Measurements from ENCODE around the gene LAMB4.

The LAMB4 gene

GRCh38 chr7:108078211-108078673, 51.9 kb downstream of the LAMB4 start:
- no peak for DNase-seq (ENCODE audit: low spot score)

- no peak for DNase-seq (ENCODE audit: low spot score)
Measured at GRCh38 chr7:108077709-108078108, 52.5 kb downstream of the LAMB4 start.

GRCh38 chr7:108076156-108076555, 54.0 kb downstream of the LAMB4 start:
- no peak for DNase-seq (ENCODE audit: low spot score)

GRCh38 chr7:108073305-108074070, 56.7 kb downstream of the LAMB4 start:
- no peak for DNase-seq (ENCODE audit: low spot score)

GRCh38 chr7:108072739-108073138, 57.4 kb downstream of the LAMB4 start:
- DNase-seq (ENCODE audit: low spot score) = no peak

GRCh38 chr7:108072116-108072515, 58.0 kb downstream of the LAMB4 start:
- DNase-seq (ENCODE audit: low spot score) = no peak

GRCh38 chr7:108071551-108071950, 58.6 kb downstream of the LAMB4 start:
- DNase-seq (ENCODE audit: low spot score) = no peak

- no peak for DNase-seq (ENCODE audit: low spot score)
Measured at GRCh38 chr7:108069646-108070045, 60.5 kb downstream of the LAMB4 start.

- DNase-seq (ENCODE audit: low spot score) = no peak
Measured at GRCh38 chr7:108067844-108068243, 62.3 kb downstream of the LAMB4 start.

GRCh38 chr7:108066486-108066885, 63.7 kb downstream of the LAMB4 start:
- no peak for DNase-seq (ENCODE audit: low spot score)

GRCh38 chr7:108063520-108063933, 66.6 kb downstream of the LAMB4 start:
- no peak for DNase-seq (ENCODE audit: low spot score)

GRCh38 chr7:108062250-108063014, 67.7 kb downstream of the LAMB4 start:
- no peak for DNase-seq (ENCODE audit: low spot score)

- DNase-seq (ENCODE audit: low spot score) = no peak
Measured at GRCh38 chr7:108059526-108059925, 70.6 kb downstream of the LAMB4 start.

GRCh38 chr7:108057951-108058481, 72.1 kb downstream of the LAMB4 start:
- DNase-seq (ENCODE audit: low spot score) = no peak

- no peak for DNase-seq (ENCODE audit: low spot score)
Measured at GRCh38 chr7:108055611-108056021, 74.5 kb downstream of the LAMB4 start.

- DNase-seq (ENCODE audit: low spot score) = no peak
Measured at GRCh38 chr7:108054537-108054936, 75.6 kb downstream of the LAMB4 start.

- no peak for DNase-seq (ENCODE audit: low spot score)
Measured at GRCh38 chr7:108053250-108053649, 76.9 kb downstream of the LAMB4 start.

GRCh38 chr7:108051454-108051853, 78.7 kb downstream of the LAMB4 start:
- no peak for DNase-seq (ENCODE audit: low spot score)

GRCh38 chr7:108049962-108050361, 80.2 kb downstream of the LAMB4 start:
- no peak for DNase-seq (ENCODE audit: low spot score)

GRCh38 chr7:108048422-108048821, 81.7 kb downstream of the LAMB4 start:
- DNase-seq (ENCODE audit: low spot score) = no peak

GRCh38 chr7:108046952-108047506, 83.1 kb downstream of the LAMB4 start:
- DNase-seq (ENCODE audit: low spot score) = no peak

- no peak for DNase-seq (ENCODE audit: low spot score)
Measured at GRCh38 chr7:108045669-108046068, 84.5 kb downstream of the LAMB4 start.

GRCh38 chr7:108045154-108045553, 85.0 kb downstream of the LAMB4 start:
- no peak for DNase-seq (ENCODE audit: low spot score)
